ENCODE data around the gene ZBTB43.

The ZBTB43 gene

DNA sequence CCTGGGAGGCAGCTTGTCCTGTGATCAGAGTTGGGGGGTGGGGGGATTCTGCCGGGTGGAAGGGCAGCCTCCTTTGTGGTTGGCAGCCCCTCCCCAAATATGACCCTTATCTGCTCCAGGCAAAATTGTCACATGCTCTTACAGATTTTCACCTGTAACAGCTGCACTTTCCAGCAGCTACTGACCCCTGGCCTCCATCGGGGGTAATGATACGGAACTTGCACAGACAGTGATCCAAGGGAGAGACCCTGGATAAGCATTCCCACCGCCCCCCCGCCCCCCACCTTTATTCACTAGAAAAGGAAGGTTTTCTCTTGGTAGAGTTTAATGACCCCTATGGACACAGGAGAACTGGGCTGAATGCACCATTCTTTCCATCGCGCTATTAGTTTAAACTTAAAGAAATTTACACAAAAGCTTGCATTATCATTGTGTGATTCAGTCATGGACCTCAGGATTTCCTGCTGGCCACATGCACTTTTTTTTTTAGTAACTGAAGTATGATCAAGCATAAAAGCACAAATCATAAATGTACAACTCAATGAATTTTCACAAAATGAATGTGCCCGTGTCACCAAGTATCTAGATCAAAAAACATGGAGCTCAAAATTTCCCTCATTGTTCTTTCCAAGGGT lies 44.9 kb downstream of the ZBTB43 start:
- intact Hi-C loops (cut with DNase I): no loop called here
- DNase-seq: no peak

DNA sequence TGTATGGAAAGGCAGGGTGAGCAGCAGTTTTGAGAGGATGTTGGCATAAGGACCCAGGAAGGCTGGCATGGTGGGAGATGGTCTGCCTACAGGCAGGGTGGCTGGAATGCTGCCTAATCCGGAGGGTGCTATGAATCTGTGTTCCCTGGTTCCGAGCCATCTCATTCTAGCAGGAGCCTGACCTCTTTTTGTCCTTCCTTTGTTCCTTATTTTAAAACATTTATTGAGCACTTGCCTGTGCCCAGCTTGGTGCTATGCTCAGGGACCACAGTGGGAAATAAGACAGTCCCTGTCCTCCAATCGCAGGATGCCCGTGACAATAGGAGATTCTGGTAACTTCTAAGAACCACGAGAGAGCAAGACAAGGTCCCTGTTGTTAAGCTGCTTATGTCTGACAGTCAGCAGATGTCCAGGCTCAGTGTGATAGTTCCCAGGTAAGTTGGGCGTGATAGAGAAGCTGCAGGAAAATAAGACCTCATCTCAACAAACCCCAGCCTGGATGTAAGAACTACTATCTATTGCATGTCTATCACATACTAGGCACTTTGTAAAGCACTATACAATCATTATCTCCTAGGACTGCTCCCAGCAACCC lies 46.5 kb downstream of the ZBTB43 start:
- intact Hi-C loops (cut with DNase I): no loop called here
- no peak for DNase-seq

DNA sequence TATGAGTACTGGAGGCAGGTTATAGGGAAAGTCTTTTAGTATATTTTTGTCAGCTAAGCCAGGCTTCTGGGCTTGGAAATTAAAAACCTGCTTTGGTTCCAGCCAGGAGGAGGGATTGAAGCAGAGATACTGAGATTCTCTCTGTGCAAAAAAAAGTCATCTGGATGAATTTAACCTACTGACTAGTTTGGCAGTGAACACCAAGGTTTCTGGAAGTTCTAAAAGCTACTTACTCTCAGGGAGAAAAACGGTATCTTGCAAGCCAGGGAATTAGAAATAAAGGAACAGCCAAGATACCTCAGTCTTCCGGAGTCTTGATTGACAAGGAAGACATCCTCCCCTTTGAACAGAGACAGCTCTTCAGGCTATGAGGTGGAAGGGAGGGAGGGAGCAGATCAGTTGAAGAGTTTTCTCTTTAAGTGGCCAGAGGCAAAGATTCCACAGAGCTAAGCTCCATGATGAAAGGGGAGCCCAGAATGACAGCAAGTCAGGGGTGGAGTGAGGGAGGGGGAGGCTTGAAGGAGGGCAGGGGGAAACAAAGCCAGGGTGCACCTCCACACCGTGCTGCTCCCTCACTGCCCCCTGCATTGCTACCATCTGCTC lies 47.3 kb downstream of the ZBTB43 start:
- intact Hi-C loops (cut with DNase I): no loop called here
- peak in 1 of 42 donors; percentile 5 for DNase-seq

DNA sequence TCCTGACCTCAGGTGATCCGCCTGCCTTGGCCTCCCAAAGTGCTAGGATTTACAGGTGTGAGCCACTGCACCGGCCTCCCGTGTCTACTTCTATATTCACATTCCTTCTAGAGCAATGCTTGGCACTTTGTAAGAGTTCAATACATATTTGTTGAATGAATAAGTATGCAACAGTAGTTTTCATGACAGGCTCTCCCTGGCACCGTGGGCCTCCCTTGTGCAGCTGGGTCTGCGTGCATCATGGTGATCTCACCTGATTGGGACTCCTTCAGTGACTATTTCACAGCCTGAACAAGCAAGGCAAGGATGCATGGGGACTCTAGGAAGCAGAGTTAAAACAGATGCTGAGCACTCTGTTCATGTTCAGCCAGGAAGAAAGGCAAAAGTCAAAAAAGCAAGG lies 48.8 kb downstream of the ZBTB43 start:
- no peak for DNase-seq
- intact Hi-C loops (cut with DNase I): no loop called here

DNA sequence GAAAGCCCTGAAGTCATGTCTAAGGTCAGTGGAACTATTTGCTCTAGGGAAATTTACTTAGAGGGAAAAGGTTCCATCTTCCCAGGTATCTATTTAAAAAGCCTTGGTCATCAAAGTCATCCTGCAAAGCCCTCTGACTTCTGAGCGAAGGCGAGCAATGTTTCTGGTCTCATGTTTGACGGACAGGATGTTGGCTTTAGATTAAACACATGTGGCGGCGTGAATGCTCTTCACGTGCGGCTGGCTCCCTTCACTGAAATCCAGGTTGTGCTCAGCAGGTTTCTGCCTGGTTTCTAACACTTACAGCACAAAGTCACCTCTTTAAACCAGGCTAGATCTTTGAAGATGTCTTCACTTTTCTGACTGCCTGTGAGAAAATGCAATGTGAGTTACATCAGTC lies 49.9 kb downstream of the ZBTB43 start:
- no peak for DNase-seq
- intact Hi-C loops (cut with DNase I): no loop called here

DNA sequence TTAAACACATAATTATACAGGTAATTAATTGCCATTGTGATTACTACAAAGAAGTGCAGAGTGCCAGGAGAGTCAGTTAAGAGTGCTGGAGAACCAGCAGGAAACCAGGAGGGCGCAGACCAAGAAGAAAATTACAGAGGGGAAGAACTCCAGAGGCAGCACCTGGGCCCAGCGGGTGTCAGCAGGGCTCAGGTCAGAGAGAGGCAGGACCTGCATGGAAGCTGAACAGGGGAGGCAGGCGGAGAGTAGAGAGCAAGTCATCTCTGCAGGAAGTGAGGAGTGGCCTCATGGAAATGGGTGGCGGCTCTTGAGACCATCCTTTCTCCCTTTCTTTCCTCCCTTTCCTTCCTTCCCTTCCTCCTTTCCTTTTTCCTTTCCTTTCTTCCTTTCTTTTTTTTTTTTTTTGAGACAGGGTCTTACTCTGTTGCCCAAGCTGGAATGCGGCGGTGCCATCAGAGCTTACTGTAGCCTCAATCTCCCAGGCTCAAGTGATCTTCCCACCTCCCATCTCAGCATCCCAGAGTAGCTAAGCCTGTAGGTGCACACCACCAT lies 51.6 kb downstream of the ZBTB43 start:
- DNase-seq: no peak
- intact Hi-C loops (cut with DNase I): no loop called here

DNA sequence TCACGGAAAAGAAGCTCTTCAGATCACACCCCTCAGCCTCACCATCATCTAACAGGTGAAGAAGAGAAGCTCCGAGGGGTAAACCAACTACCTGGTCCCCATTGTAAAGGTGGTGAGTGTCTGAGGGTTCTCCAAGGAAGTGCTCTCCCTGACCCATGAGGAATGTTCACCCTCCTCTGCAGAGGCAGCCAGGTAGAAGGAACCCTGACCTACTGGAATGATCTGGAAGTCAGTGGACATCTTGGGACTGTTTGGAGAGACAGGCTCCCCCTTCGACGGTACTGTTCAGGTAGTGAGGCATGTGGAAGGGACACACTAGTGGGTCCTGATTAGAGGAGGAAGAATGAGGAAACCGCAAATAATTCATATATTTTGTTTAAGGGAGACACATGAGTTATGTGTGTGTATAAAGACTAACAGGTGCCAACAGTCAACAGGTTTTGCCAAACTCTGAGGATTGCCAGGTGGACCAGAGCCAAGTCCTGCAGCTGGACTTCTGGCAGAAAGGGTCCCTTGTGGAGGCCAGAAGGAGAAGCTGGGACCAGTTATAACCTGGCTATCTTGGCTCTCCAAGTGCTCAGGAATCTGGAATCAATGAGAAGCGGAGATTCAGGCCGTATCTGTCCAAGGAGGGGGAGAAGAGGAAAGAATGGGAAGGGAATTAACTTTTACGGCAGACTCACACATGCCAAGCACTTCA lies 52.6 kb downstream of the ZBTB43 start:
- intact Hi-C loops (cut with DNase I): no loop called here
- no peak for DNase-seq

DNA sequence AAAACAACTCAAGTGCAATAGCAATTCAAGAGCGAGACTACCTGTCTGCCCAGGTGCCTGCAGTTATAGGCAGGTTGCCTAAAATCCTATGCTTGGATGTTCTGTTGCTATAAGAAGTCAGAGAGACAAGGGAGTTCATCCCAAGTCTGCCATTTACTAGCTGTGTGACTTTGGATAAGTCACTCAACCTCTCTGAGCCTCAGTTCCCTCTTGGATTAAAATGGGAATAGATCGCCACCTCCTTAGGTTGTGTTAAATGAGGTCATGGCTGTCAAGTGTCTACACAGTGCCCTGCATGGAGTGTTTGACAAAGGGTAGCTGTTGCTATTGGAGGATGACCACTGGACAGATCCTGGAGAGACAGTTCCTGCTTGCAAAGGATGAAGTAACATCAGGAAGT lies 54.3 kb downstream of the ZBTB43 start:
- intact Hi-C loops (cut with DNase I): no loop called here
- no peak for DNase-seq

DNA sequence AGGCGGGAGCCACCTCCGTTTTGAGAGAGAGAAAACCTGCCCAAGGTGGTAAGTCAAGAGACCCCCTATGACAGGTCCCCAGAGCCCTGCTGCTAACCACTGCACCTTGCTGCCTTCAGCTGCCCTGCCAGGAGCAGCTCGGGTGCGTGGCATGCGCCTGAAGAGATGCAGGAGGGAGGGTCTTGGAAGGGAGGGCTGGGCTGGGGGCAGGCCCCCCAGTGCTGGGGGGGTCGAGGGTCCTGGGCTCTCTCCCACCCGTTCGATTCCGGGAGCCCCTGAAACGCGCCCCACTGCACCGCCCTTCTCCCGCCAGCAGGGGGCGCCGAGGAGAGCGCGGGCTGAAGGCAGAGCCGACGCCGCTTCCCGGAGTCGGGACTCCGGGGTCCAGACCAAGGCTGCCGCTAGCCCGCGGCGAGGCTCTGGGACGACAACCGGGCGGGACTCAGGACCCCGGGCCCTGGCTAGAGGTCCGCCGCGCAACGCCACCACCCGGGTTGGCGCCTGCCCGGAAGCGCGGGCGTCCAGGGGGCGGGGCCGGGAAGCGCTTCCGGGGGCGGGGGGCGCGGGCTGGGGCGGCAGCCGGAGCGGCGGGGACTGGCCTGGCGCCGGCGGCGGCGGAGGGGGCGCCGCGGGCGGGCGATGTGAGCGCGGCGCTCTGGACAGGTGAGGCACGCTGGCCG lies 55.4 kb downstream of the ZBTB43 start, which contains the start of gene ZBTB34:
Gene ZBTB34, plus strand, starts transcription at position 563 of the 680 bp plus-strand sequence. CDS start 18,761 bp downstream, outside the sequence.
- intact Hi-C loops (cut with DNase I): no loop called here
- peak in 39 of 42 donors; percentile 51 to 89 (median 76) for DNase-seq

DNA sequence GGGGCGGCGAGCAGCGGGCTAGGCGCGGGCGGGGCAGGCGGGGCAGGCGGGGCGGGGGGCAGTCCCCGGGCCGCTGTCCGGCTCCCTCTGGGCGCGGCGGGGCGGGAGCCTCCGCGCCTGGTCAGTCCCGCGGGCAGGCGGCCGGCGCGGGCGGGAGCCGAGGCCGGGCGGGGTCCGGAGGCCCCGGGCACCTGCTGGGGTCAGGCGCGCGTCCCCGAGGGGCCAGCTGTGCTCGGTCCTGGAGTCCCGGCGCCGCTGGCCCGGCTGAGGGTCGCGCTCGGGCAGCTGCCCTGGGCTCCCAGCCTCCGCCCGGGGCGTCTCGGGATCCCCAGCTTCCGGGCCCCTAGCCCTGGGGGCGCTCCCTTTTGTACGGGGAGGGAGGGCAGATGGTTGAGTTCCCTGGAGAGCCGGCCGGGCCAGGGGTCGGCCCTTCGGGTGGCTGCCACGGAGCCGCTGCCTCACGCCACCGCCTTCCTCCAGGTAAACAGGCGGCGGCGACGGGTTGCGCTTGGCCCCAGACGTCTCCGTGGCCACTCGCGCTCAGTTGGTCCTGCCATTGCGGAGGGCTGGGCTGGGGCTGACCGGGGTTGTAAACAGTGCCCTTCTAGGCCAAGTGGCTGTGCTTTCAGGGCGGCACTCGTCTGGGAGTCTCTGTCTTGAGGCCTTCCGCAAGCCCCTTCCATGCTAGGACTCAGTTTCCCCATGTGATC lies 56.1 kb downstream of the ZBTB43 start:
- peak in 4 of 42 donors; percentile 35 to 59 (median 56) for DNase-seq
- intact Hi-C loops (cut with DNase I): no loop called here

DNA sequence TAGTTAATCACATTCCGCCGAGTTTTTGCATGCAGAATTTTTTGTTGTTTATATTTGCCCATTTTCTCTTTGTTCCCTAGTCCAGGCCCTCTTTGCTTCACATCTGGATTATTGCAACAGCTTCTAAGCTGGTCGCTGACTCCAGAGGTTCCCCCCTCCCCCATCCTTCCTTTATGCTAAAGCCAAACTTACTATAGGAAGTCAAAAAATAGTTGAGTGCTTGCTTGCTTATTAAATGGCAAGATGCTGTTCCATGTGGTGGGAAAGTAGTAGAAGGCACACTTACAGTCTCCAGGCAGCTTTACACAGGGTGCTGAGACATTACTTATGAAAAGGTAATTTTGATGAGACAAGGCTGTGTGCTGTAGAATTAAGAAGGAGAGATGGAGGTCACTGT lies 56.9 kb downstream of the ZBTB43 start:
- intact Hi-C loops (cut with DNase I): no loop called here
- no peak for DNase-seq

DNA sequence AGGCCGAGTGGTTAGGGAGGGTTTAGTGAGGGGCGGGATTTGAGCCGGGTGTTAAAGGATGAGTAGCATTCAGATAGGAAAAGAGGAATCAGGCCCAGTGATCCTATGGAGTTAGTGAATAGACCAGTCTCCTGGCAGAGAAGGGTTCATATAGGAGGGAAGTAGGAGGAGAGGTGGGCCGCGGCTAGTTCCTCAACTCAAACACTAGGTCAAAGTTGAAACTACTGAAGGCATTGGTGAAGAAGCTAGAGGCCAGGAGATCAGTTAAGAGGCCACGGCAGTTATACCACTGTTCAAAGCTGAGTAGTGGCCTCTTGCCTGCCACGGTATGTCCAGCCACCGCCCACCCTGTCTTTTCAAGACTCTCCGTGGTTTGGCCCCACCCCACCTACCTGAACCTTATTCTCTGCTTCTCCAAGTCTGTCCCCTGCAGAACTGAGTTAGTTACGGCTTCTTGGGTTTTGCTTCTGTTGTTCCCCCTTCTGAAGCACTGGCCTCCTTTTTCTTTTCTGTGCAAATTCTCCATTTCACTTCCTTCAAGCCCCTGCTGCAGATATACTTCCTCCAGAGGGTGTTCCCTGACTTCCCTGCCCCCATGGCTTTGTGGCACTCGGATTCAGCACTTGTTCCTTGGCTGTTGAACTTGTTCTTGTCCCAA lies 57.4 kb downstream of the ZBTB43 start:
- intact Hi-C loops (cut with DNase I): no loop called here
- peak in 10 of 42 donors; percentile 44 to 62 (median 50) for DNase-seq

DNA sequence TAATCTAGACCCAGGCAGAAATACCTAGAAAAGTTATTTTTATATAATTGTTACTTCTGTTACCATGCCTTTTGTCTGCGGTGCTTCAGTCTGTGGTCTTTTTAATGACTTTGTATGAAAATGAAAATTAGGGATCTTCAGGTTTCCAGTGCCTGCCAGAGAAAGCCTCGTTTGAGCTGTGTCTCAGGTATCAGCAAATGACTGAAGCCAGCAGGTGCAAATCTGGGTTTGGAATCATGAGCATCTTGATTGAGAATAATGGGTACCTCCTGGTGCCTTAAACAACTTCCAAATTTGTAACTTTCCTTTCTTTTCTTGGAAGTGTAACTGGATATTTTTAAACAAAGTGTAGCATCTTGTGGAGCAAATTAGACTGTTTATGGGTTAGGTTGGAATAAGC lies 59.9 kb downstream of the ZBTB43 start:
- intact Hi-C loops (cut with DNase I): no loop called here
- no peak for DNase-seq

DNA sequence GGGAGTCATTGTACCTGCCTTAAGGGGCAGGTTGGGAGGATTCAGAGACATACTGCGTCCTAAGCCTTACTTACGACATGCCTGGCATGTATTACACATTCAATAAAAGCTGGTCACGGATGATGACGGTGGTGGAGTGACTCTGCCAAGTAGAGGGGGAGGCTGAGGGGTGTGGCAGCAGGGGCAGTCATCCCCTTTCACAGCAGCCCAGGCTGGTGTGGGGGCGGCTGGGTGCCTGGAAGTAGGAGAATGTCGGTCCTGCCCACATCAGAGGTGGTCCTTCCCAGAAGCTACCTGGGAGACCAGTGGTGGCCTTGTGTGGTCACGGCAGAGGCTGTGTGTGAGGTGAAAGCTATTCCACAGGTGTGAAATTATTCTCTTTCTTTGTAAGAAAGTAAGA lies 64.5 kb downstream of the ZBTB43 start:
- intact Hi-C loops (cut with DNase I): no loop called here
- DNase-seq: no peak

DNA sequence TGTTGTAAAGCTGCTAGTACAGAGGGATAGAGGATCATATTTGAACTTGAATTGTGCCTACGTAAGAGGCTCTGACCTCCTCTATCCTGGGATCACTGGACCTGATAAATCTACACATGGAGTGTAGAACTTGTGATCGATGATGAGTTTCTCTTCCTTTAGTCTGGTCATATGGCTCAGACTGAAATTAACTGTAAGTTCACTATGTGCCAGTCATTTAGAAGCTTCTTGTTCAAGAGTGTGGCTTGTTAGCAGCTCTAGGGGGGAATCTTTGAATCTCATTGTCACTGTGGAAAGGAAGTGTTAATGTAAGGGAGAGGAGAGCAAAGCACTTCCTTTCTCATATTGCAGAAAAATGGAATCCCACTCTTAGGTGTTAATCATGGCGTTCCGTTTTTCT lies 67.7 kb downstream of the ZBTB43 start:
- DNase-seq: no peak
- intact Hi-C loops (cut with DNase I): no loop called here

DNA sequence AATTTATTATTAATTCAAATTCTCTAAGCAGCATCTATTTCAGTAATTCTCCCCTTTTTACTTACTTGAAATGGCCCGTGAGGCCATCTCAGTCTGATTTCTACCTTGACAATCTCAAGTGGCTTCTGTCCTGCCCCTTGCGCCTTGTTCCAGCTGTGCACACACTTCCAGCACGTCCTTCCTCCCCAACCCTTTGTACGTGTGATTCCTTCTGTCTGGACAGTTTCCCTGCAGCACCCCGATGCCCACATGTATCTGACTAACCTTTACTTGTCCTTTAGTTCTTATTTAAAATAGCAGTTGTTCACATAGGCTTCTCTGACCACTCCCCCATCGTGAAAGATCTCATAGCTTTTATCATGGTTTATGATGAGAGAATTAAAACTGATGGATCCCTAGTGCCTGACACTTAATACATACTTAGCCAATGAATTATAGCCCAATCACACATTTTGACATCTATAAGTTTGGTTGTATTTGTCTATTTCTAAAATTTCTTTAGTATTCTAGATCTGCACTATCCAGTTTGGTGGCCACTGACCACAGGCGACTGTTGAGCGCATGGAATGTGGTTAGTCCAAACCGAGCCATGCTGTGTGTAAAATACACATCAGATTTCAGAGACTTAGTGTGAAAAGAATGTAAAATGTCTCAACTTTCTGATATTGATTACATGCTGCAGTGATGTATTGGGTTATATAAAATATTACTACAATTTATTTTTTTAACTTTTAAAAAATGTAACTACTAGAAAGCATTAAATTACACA lies 69.9 kb downstream of the ZBTB43 start:
- intact Hi-C loops (cut with DNase I): no loop called here
- DNase-seq: no peak

DNA sequence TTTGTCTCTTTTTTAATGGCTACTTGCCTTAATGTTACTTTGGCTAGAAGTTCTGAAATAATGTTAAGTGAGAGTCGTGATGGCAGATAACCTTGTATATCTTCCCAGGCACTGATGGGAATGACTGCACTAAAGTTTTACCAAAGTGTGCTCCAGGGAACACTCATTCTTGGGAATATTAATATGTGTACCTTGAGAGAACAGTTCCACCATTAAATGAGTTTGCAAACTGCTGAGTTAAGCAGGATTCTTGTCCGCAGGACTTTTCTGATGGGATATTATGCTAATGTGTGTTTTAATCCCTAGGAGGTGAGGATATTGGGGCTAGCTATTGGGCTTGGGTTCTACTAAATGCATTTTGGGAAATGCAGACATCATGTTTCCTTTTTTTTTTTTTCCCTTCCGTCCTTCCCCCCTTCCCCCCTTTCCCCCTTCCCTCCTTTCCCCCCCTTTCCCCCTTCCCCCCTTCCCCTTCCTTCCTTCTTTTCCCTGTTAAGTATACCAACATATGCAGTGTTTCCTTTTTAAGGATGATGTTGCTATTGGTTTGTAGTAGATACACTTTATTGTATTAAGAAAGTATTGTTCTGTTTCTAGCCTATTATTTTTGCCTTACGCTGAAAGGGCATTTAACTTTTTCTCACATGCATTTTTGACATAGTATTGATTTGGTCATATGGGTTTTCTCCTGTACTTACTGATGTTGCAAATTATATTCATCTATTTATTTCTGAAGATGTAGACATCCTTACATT lies 71.1 kb downstream of the ZBTB43 start:
- intact Hi-C loops (cut with DNase I): no loop called here
- DNase-seq: no peak

All from head of caudate nucleus (tissue), 42 donors.